Forelimb muscle (tissue), 1 donor: ENCODE measurements around the gene SLCO4C1. TPM values are rescaled to one million over a fixed set of nuclear protein-coding genes. Genes with fewer than 3 reads are reported as not detected.
"Not testable (repeated sequence)": the region's sequence is repeated elsewhere in the genome, so short reads cannot be mapped to it uniquely, and the experiment has no call there.

Source experiments
- DNase-seq: peaks from one replicate; pipeline ENCODE4 v3.0.0-alpha.2; 2013; ENCODE audit warnings: low read depth
- polyA plus RNA-seq: library from polyadenylated mRNA; unstranded; fragments of 120-200 nt; gene quantifications from one replicate; pipeline ENCODE4 v1.2.1, GENCODE V29; 2013; ENCODE audit not compliant: insufficient read length

The SLCO4C1 gene, protein sequence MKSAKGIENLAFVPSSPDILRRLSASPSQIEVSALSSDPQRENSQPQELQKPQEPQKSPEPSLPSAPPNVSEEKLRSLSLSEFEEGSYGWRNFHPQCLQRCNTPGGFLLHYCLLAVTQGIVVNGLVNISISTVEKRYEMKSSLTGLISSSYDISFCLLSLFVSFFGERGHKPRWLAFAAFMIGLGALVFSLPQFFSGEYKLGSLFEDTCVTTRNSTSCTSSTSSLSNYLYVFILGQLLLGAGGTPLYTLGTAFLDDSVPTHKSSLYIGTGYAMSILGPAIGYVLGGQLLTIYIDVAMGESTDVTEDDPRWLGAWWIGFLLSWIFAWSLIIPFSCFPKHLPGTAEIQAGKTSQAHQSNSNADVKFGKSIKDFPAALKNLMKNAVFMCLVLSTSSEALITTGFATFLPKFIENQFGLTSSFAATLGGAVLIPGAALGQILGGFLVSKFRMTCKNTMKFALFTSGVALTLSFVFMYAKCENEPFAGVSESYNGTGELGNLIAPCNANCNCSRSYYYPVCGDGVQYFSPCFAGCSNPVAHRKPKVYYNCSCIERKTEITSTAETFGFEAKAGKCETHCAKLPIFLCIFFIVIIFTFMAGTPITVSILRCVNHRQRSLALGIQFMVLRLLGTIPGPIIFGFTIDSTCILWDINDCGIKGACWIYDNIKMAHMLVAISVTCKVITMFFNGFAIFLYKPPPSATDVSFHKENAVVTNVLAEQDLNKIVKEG
- polyA plus RNA-seq: 2.3 TPM

DNA sequence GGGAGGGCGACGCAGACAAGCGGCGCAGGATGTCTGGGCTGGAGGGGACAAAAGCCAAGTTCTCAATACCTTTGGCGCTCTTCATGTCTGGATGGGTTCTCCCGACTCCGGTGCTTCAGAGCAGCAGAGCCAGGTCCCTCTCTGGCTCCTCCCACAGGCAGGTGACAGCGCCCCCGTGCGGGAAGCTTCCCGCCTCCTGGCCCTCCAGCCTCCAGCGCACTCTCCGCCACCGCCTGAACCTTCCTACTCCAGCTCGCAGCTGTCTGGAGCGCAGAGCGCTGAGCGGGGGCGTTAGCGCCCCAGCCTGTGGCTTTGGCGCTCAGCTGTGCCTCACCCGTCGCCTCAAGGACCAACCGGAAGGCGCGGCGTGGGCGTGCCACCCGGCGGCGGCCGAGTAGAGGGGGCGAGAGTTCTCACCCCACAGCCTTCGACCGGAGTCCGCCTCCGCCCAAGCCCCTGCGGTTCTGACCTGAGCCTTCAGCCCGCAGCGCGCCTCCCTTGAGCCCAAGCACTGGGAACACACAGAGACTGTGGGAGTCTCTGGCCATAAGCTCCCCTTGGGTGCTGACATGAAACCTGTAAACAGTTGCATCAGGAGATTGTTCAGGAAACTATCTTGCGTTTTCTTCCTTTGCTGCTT, at the start of gene SLCO4C1:
Gene SLCO4C1, minus strand, starts transcription at position 107 of the 640 bp plus-strand sequence. Its CDS starts 22 bp downstream, at position 85.
- DNase-seq: peak; percentile 45

DNA sequence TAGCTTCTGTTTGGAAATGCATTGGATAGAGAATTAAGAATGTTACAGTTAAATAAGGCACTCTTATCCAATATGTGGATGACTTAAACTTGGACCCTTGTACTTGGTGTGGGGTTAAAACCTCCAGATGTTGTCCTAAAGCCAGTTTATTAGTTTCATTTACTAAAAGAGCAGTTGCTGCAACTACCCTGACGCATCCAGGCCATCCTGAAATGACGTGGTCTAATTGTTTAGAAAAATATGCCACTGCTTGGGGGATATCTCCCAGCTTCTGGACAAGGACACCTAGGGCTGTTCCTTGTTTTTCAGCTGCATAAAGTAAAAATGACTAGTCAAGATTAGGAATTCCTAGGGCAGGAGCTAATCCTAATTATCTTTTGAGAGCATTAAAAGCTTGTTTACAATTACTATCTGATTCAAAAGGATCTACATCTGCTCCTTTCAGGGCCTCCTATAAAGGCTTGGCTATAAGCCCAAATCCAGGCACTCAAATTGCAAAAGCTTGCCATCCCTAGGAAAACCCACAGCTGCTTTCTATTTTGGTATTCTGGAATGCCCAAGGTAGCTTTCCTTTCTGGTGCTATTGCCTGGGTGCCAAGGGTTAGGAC, 45.7 kb upstream of the SLCO4C1 start:
- no peak for DNase-seq

DNA sequence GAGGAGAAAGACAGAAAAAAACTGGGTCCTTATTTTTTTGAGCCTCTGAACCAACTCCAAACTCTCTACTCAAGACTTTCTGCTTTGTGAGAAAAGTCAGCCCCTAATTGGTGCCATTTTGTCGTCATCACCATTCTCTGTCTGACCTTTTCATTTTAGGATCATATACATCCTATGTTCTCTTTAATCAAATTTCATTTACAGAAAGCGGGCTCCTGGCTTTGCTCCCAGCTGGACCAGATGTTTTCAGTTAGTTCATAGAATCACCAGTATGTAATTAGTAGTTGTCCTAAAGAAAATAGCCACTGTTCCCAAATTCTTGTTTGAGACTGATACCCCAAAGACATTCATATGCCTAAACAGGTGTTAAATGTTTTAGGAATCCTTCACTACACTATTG, 28.6 kb upstream of the SLCO4C1 start:
- no peak for DNase-seq

DNA sequence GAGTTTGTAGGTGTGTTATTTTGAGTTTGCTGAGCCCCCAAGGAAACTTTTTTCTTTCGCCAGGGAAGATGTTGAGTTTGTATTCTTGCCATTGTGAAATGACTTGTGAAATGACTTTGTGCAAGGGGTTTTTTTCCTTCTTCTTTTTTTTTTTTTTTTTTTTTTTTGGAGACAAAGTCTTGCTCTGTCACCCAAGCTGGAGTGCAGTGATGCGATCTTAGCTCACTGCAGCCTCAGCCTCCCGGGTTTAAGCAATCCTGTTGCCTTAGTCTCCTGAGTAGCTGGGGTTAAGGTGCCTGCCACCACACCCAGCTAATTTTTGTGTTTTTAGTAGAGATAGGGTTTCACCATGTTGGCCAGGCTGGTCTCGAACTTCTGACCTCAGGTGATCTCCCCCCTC, 22.7 kb upstream of the SLCO4C1 start:
- not testable (repeated sequence) for DNase-seq

DNA sequence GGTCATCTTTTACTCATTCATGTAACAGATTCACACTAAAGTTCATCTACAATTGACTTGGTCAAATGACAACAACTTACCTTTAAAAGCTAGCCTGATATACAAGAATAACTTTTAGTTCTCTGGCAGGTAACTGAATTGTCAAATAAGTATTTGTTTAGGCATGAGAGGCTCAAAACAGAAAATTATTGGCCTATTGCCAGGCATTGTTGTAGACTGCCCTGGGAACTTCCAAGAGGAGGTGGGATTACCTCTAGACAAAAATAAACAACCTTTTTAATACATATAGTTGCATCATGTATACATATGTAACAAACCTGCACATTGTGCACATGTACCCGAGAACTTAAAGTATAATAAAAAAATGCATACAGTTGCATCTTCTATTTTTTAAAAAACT, 18.2 kb upstream of the SLCO4C1 start:
- no peak for DNase-seq

DNA sequence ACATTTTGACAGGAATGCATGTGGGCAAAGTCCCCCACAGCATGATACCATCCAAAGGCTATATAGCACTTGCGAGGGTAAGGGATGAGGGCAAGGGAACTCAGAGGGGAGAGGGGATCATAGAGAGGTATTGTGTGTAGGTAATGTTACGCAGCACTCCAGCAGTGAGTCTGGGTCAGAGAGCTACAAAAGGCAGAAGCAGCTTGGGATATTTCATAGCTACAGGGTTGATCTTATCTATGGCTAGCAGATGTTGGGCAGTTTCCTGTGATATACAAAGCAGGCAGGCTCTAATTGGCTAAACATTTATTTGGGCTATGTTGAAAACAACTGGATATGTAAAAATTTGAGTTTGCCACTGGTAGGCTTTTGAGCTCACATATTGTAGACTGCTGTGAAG, 17.8 kb upstream of the SLCO4C1 start:
- DNase-seq: no peak

DNA sequence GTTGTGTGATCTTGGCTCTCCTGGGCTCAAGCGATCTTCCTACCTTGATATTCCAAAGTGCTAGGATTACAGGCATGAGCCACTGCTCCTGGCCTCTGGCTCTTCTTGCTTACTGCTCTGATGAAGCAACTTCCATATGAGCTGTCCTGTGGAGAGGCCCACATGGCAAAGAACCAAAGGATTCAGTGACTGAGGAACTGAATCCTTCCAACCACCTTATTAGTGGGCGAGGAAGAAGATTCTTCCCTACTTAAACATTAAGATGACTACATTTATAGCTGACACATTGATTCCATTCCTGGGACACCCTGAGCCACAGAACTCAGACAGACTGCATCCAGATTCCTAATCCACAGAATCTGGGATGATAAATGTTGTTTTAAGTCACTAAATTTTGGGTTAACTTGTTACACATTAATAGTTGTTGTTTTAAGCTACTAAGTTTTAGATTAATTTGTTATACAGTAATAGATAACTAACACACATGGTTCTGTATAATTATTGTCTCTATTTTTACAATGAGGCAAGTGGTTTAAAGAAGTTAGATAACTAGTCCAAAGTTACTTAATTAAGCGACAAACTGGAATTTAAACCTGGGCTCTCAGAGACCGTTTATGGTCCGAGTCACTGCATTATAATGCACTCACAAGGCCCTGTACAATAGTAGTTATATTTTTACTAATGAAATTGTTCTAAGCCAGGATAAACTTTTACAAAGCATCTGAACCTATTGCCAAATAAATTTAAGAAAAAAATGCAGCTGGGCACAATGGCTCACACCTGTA, 16.7 kb upstream of the SLCO4C1 start:
- DNase-seq: no peak

DNA sequence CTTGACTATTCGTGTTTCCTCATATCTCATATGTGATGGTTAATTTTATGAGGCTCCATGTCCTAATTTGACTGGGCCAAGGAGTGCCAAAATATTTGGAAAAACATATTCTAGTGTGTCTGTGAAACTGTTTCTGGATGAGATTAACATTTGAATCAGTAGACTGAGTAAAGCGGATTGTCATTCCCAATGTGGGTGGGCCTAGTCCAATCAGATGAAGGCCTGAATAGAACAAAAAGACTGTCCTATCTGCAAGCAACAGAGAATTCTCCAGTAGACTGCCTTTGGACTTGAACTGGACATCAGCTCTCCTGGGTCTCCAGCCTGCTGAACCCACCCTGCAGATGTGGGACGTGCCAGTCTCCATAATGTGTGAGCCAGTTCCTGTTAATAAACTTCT, 13.5 kb upstream of the SLCO4C1 start:
- no peak for DNase-seq

DNA sequence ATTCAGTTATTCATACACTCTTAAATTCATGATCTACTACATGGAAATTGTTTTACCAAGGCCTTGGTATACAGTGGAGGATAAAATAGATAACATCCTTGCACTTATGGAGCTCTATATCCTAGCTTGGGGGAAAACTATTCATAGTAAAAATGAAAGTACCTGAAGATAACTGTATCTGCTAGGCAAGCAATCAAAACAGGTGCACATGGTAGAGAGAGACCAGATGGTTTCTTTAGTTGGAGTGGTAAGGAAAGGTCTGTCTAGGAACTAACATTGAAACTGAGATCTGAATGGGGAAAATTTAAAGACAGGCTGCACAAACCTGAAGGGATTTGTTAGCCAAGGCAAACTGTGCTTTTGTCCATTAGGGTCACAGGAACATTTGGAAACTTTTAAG, 11.1 kb upstream of the SLCO4C1 start:
- DNase-seq: no peak

DNA sequence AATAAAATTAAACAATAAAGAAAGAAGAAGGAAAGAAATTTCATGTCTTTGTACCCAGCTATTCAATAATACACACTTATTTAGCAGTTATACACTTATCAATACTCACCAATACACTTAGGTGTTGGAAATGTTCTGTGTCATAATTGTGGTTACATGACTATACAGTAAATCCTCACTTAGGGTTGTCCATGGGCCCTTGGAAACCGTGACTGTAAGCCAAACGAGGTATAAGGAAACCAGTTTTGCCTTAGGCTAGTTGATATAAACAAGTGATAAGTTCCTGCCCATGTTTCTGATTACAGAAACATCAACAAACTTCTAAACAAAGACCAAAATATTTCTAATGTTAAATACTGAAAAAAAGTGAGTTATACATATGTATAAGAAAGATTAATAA, 10.0 kb upstream of the SLCO4C1 start:
- DNase-seq: no peak

DNA sequence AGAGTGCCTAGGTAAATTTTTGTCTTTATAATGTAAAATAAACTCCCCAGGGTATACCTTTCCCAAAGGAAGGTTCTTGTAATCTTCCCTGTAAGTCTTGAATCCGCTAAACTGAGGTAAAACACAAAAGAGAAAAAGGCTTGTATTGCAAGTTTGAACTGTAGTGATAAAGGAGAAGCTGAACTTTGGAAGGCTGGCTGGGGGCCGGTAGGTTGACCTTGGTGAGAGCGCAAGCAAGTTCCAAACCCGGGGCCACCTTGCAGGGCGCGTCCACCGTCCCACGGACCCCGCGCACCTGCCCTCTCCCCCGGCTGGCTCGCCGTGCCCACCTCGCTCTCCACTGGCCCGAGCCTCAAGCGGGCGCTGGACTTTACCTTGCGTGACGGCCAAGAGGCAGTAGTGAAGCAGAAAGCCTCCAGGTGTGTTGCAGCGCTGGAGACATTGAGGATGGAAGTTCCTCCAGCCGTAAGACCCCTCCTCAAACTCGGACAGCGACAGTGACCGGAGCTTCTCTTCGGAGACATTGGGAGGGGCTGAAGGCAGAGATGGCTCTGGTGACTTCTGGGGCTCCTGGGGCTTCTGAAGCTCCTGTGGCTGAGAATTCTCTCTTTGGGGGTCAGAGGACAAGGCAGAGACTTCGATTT, 428 bp downstream of the SLCO4C1 start:
- DNase-seq: no peak

DNA sequence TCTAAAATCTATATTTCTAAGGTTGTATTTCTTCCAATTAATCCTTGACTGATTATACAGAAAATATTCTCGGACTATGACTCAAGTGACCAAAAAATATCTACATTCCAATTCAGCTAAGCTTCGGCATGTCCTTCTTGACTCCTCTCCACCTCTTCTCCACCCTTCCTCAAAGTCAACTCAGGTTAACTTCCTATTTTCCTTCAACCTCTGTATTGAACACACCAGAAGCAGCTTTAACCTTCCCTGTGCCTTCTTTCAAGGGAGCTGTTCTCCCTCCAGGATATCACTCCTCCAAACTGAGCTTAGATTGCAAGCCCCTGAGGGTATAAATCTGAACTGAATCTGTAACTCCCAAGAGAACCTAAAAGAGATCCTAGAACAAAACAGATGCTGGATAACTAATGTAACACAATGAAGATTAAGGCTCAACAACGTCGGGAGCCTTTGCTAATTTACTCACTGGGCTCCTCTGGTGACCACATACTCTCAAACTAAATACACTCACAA, 1.1 kb downstream of the SLCO4C1 start:
- DNase-seq: no peak

DNA sequence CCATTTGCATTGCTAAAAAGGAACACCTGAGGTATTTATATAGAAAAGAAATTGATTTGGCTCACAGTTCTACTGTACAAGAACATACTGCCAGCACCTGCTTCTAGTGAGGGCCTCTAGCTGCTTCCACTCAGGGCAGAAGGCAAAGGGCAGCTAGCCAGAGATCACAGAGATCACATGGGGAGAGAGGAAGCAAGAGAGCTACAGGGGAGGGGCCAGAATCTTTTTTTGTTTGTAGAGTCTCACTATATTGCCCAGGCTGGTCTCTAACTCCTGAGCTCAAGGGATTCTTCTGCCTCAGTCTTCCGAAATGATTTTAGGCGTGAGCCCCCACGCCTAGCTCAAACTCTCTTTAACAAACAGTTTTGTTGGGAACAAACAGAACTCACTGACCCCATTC, 6.1 kb downstream of the SLCO4C1 start:
- DNase-seq: no peak

DNA sequence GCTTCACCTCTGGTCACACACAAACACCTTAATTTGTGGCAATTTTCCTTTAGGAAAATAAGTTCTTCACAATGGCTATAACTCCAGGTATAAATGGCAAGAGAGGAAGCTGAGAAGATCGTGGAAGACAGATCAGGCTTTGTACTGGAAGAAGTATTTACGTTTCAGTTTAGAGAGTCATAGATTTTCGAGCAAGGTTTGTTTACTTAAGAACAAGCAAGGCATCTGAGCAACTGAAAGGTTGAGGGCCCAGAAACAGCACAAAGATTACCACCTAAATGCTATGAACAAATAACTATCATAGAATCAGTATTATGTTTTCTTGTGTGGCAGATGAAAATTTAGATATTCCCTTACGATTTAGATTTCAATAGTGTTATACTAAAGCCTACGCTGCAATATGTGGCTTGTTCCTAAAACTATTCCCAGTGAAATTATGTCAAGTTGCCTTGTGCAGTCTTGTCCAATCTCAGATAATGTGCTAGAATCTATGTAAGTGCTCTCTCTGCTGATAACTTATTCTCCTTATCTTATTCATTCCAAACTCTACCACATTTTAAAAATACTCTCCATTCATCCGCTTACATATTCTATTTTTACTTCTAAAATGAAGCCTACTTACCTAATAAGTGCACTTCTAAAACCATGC, 6.7 kb downstream of the SLCO4C1 start:
- DNase-seq: no peak

DNA sequence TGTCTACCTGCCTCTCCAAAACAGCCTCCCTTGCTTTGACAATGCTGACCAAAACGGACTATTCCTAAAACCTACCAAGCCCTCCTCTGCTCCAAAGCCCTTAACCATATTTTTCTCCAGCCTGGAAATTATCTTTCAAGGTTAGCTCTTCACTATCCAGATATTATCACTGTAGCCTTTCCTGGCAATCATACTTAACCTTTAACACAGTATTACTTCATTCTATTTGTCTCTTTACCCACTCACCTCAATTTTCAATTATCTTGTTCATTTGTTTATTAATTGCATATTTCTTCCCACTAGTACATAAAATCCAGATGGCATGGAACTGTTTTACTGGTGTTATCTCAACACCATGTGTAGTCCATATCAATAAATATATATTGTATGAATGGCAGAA, 7.5 kb downstream of the SLCO4C1 start:
- DNase-seq: no peak

DNA sequence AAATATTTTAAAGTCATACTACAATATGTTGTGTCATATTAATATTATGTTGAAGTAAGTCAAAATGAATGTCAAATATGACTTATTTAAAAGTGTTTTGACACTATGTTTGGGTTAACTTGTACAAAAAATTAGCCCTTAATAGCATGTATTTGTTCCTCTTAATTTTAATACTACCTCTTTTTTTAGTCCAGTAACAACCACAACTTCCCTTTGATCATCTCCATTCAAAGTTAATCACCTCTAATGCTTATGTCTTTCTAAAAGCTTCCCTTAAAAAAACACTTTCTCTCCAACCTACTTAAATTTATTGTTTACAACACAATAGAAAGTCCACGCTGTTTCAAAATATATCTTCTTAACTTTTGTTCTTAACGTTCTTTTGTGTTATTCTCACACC, 9.6 kb downstream of the SLCO4C1 start:
- DNase-seq: no peak

DNA sequence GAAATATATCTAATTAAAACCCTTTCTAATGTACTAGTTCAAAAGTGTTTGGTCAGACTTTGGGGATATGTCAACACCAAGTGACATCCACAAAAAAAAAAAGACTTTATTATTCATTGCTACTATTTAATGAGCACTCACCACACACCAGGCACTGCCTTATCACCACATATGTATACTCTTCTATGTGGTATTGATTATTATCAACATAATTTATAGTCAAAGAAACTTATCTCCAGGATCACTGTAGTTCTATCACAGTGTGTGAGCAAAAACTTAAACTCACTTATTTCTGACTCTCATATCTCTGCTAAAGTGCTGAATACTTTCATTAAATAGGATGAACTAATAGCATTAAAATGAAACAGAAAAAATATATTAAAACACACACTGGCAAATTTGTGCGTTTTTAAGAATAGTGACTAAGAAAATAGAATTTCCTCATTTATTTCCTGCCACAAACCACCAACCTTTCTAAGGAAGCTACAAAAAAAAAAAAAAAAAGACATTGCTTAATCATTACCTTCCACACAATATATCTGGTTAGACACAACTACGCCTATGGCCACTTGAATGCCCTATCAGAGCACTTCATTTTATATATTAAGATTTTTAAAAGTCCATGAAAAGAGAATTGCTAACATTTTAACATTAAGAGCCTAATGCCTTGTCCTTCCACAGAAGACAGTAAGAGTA, 12.8 kb downstream of the SLCO4C1 start:
- no peak for DNase-seq

DNA sequence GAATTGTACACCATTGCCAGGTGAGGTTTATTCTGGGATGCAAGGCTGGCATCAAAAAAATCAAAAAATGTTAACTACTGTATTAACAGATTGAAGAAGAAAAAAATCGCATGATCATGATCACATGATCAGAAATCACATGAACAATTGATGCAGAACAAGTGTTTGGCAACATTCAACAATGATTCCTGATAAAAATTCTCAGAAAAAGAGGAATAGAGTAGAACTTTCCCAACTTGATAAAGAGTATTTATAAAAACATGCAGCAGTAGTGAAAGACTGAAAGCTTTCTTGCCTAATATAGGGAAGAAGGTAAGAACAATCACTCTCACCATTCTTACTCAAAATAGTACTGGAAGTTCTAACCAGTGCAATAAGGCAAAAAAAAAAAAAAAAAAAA, 16.4 kb downstream of the SLCO4C1 start:
- DNase-seq: no peak

DNA sequence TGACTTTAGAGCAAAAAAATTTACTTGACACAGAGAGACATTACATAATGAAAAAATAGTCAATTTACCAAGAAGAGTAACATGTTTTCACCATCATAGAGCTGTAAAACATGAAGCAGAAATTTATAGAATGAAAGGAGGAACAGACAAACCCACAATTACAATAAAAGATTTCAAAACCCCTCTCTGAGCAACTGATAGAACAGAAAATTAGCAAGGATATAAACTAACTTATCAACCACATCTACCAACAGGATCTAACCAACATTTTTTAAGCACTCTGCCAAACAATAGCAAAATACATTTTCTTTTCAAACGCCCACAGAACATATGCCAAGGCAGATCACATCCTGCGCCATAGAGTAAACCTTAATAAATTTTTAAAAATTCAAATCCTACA, 17.9 kb downstream of the SLCO4C1 start:
- DNase-seq: no peak

DNA sequence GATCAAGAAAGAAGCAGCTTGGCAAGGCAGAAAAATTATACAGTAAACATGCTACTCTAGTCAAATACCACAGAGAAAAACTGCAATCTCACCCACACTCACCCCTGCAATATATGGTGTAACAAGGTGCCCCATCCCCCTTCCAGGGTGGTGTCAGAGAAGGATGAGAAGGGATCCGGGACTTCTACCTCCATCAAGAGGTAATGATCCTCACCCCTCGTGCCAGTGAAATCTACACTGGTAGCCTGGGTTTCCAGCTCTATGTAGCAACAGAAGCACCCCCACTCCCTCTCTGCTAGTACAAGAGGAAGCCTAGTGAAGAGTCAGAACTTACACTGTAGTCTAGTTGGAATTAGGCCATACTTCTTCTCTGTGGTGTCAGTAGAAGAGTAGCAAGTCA, 18.9 kb downstream of the SLCO4C1 start:
- no peak for DNase-seq
